ENCODE measurements around the gene ZNF92.

DNA sequence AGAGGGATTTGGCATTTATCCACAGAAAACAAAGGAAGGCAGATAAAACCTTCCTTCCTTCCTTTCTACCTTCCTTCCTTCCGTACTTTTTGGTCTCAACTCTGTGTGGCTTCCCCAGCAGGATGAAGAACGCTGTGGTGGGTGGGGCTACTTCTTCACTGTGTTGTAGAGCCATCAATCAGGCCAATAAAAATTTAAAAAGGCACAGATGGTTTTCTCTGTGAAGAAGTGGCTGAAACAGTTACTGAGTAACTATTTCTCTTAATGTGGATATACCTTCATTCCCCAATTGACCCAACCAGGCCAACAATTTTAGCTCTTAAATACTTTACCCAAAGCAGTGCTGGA lies 75.8 kb downstream of the ZNF92 start:
- TF ChIP-seq, protein P1, sequence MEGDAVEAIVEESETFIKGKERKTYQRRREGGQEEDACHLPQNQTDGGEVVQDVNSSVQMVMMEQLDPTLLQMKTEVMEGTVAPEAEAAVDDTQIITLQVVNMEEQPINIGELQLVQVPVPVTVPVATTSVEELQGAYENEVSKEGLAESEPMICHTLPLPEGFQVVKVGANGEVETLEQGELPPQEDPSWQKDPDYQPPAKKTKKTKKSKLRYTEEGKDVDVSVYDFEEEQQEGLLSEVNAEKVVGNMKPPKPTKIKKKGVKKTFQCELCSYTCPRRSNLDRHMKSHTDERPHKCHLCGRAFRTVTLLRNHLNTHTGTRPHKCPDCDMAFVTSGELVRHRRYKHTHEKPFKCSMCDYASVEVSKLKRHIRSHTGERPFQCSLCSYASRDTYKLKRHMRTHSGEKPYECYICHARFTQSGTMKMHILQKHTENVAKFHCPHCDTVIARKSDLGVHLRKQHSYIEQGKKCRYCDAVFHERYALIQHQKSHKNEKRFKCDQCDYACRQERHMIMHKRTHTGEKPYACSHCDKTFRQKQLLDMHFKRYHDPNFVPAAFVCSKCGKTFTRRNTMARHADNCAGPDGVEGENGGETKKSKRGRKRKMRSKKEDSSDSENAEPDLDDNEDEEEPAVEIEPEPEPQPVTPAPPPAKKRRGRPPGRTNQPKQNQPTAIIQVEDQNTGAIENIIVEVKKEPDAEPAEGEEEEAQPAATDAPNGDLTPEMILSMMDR (IDR thresholded peaks at IDR 0.05; ENCODE audit: low read length) = no peak
- no peak for TF ChIP-seq EZH2 (IDR thresholded peaks at IDR 0.05; ENCODE audit: borderline replicate concordance, low read length)

All from OCI-LY1 (cell line).